Measurements from ENCODE around the gene PIKFYVE. TPM values are rescaled to one million over a fixed set of nuclear protein-coding genes. Genes with fewer than 3 reads are reported as not detected.

PIKFYVE gene
- total RNA-seq, 3 donors from 2014 or later: 33.8 to 55.8 (median 45.1) TPM

DNA sequence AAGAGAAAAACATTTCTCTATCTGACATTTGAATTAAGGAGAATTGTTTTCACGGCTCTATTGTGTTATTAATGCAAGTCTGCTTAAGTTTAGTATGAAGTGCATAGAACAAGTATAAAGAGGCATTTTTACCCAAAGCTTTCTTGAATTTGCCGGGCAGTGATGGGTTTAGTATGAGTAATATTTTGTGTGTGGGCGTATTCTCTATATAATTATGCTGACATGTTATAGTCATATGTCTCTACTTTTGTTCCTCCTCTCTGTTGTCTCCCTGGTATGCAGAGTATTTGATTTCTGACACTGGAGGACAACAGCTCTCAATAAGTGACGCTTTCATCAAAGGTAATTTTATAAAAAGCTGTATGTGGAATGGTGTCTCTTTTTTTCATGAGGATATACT, 45.9 kb downstream of the PIKFYVE start:
- Histone ChIP-seq H3K27me3 (no peaks in the 10 kb centered on the region), H3K4me1 (no peaks in the 10 kb centered on the region), H3K36me3 (no peaks in the 10 kb centered on the region), H3K4me3 (no peak overlapping the region), H3K27ac (no peak overlapping the region), H3K9me3 (no peaks in the 10 kb centered on the region)
- intact Hi-C loops (cut with DNase I; ENCODE audit: low total_unique reads): no loop called here
- no peak for DNase-seq (ENCODE audit: low spot score in 2 of 2)
- no peak for TF ChIP-seq POLR2A (IDR thresholded peaks at IDR 0.05)
- no peak for TF ChIP-seq POLR2AphosphoS5 (IDR thresholded peaks at IDR 0.05)
- TF ChIP-seq, protein P1, sequence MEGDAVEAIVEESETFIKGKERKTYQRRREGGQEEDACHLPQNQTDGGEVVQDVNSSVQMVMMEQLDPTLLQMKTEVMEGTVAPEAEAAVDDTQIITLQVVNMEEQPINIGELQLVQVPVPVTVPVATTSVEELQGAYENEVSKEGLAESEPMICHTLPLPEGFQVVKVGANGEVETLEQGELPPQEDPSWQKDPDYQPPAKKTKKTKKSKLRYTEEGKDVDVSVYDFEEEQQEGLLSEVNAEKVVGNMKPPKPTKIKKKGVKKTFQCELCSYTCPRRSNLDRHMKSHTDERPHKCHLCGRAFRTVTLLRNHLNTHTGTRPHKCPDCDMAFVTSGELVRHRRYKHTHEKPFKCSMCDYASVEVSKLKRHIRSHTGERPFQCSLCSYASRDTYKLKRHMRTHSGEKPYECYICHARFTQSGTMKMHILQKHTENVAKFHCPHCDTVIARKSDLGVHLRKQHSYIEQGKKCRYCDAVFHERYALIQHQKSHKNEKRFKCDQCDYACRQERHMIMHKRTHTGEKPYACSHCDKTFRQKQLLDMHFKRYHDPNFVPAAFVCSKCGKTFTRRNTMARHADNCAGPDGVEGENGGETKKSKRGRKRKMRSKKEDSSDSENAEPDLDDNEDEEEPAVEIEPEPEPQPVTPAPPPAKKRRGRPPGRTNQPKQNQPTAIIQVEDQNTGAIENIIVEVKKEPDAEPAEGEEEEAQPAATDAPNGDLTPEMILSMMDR (IDR thresholded peaks at IDR 0.05): no peak

DNA sequence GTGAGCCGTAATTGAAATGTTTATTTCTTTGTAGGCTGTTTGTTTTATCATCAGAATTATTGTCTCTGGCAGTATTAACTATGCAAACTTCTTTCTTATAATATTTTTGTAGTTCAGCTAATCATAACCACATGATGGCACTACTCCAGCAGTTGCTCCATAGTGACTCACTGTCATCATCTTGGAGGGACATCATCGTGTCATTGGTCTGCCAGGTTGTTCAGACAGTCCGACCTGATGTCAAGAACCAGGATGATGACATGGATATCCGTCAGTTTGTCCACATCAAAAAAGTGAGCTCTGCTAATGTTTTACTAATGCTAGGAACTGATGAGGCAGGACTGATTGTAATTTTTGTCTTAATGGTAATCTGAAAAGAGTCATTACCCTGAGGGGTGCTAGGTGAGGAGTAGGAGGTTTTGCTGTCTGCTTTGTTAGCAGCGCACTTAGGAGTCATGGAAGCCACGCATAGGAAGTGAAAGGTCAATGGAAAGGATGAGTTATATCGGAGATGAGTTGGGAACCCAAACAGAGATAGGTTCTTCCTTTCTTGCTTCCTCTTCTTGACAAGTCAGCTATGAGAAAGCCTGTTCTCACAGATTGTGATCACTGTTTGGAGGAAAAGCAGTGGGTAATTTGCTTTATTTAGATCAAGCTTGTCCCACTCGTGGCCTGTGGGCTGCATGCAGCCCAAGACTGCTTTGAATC, 49.2 kb downstream of the PIKFYVE start:
- Histone ChIP-seq H3K27me3 (no peaks in the 10 kb centered on the region), H3K4me3 (no peak overlapping the region), H3K9me3 (no peaks in the 10 kb centered on the region), H3K4me1 (no peaks in the 10 kb centered on the region), H3K36me3 (no peaks in the 10 kb centered on the region), H3K27ac (peak overlapping the region; percentile 62 to 68)
- DNase-seq (ENCODE audit: low spot score in 2 of 2): no peak
- intact Hi-C loops (cut with DNase I; ENCODE audit: low total_unique reads): no loop called here
- no peak for TF ChIP-seq POLR2A (IDR thresholded peaks at IDR 0.05)
- peak; percentile 27 to 83 (median 62) for TF ChIP-seq POLR2AphosphoS5 (IDR thresholded peaks at IDR 0.05)

DNA sequence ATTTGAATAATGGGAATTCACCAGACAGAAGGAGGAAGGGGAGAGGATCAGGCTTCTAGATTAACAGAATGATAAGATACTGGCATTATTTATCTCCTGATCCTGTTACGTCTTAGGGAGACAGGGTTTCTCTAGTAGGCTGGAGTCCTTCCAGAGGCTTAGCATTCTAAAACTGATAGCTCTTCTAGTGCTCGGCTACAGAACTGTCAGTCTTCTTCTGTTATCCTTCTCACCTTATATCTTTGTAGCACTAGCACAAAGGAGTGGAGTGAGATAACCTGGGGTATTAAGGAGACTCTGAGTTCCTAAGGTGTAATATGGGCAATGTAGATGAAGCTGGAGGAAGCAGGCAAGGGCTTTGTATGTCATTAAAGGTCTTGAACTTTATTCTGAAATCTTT, 52.1 kb downstream of the PIKFYVE start:
- TF ChIP-seq, protein P1 (IDR thresholded peaks at IDR 0.05): no peak
- TF ChIP-seq POLR2AphosphoS5 (IDR thresholded peaks at IDR 0.05): no peak
- TF ChIP-seq POLR2A (IDR thresholded peaks at IDR 0.05): no peak
- H3K27ac ChIP-seq: no peak overlapping the region
- intact Hi-C loops (cut with DNase I; ENCODE audit: low total_unique reads): no loop called here

DNA sequence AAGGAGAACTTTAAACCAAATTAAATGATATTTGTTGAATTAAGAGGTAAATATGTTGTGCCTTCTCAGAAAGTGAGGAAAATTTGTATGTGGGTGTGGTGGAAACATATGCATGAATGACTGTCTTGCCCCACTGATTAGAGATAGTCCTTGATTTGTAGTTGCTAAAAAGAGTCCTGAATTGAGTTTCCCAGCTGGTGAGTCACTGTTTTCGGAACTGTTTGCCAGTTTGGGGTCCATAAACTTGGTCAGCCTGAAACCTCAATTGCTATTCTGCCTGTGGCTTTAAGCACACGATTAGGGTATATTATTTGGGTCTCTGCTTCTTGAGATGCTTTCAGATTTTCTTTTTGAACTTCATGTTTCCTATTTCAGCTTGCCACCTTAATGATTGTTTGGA, 53.3 kb downstream of the PIKFYVE start:
- Histone ChIP-seq H3K27ac (no peak overlapping the region), H3K9me3 (no peaks in the 10 kb centered on the region), H3K36me3 (no peaks in the 10 kb centered on the region), H3K4me1 (no peaks in the 10 kb centered on the region), H3K27me3 (no peaks in the 10 kb centered on the region), H3K4me3 (no peak overlapping the region)
- TF ChIP-seq, protein P1 (IDR thresholded peaks at IDR 0.05): no peak
- no peak for TF ChIP-seq POLR2A (IDR thresholded peaks at IDR 0.05)
- TF ChIP-seq POLR2AphosphoS5 (IDR thresholded peaks at IDR 0.05): no peak
- intact Hi-C loops (cut with DNase I; ENCODE audit: low total_unique reads): no loop called here
- DNase-seq (ENCODE audit: low spot score in 2 of 2): no peak

More for the DNA sequence above, 52.1 kb downstream of the PIKFYVE start:
- H3K4me3 ChIP-seq: no peak overlapping the region
- H3K4me1 ChIP-seq: no peaks in the 10 kb centered on the region
- H3K9me3 ChIP-seq: no peaks in the 10 kb centered on the region
- no peaks in the 10 kb centered on the region for H3K27me3 ChIP-seq
- DNase-seq (ENCODE audit: low spot score in 2 of 2): no peak
- no peaks in the 10 kb centered on the region for H3K36me3 ChIP-seq

DNA sequence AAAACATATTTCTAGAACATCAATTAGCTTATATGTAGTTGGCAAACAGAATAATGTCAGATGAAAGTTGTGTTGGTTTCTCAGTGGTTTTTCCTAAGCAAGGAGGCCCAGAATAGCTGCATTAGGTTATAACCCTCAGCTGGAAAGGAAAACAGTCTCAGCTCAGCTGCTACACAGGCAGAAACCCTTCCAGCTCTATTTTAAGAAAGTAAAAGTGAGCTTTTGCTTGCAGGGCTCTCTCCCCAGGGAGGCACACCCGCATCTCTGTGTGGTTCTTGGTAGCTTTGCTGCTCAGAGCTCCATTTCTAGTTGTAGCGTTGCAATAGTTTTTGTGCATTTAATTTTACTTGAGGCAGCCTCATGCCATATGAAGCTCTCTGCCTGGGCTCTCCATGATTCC, 54.6 kb downstream of the PIKFYVE start:
- peak overlapping the region in 1 of 2 donors; percentile 23 for H3K27ac ChIP-seq
- H3K4me1 ChIP-seq: no peaks in the 10 kb centered on the region
- H3K4me3 ChIP-seq: no peak overlapping the region
- DNase-seq (ENCODE audit: low spot score in 2 of 2): no peak
- H3K27me3 ChIP-seq: no peaks in the 10 kb centered on the region
- no peaks in the 10 kb centered on the region for H3K36me3 ChIP-seq
- no peak for TF ChIP-seq POLR2AphosphoS5 (IDR thresholded peaks at IDR 0.05)
- TF ChIP-seq POLR2A (IDR thresholded peaks at IDR 0.05): no peak
- TF ChIP-seq, protein P1 (IDR thresholded peaks at IDR 0.05): no peak
- intact Hi-C loops (cut with DNase I; ENCODE audit: low total_unique reads): no loop called here
- no peaks in the 10 kb centered on the region for H3K9me3 ChIP-seq

All from breast epithelium (tissue), 4 donors.